ENCODE measurements around the gene CENPVL2. TPM values are rescaled to one million over a fixed set of nuclear protein-coding genes. Genes with fewer than 3 reads are reported as not detected.
"Not testable (repeated sequence)": the region's sequence is repeated elsewhere in the genome, so short reads cannot be mapped to it uniquely, and the experiment has no call there.

CENPVL2 gene
- not detected for total RNA-seq

DNA sequence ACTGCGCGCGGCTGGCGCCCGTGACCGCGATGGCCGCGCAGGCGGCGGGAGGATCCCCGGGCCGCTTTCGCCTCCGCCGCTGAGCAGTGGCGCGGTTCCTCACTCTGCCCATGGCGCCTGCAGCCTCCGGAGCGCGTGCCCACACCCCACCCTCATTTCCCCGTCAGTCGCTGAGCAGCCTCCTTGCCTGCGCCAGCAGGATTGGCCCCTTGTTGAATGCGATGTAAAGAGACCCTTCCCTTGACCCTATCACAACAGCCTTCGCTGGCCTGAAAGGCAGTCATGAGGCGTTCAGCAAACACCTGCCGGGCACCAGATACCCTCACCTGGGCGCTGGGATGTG is at the start of gene CENPVL2:
CENPVL2 (minus strand) TSS at position 112 of the 343 bp plus-strand sequence; CDS start at position 112, 0 bp downstream.
- H3K27ac ChIP-seq; intact Hi-C loops (cut with DNase I); DNase-seq (ENCODE audit: low spot score in 2 of 2); H3K9me3 ChIP-seq; H3K4me3 ChIP-seq; H3K27me3 ChIP-seq; H3K4me1 ChIP-seq; H3K36me3 ChIP-seq: not testable (repeated sequence)

DNA sequence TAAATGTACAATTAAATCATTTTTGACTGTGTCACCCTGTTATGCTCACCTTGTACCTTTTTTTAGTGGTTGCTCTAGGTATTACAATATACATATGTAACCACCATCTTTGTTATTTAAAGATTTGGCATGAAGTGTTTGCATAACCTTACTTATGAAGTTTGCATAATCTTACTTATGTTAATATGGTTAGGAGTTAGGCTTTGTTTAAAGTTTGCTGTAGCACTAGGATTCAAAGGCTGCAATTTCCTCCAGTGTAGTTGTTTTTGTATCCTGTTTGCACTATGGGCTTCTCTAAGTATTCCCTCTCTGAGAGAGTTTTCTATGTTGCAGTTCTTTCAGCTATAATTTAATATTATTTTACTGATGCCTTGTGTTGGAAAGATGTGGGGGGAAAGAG is 45.6 kb upstream of the CENPVL2 start:
- Histone ChIP-seq H3K27ac (no peak overlapping the region), H3K4me3 (no peak overlapping the region), H3K4me1 (no peaks in the 10 kb centered on the region), H3K9me3 (no peaks in the 10 kb centered on the region), H3K36me3 (no peaks in the 10 kb centered on the region), H3K27me3 (no peaks in the 10 kb centered on the region)
- TF ChIP-seq, protein P1, sequence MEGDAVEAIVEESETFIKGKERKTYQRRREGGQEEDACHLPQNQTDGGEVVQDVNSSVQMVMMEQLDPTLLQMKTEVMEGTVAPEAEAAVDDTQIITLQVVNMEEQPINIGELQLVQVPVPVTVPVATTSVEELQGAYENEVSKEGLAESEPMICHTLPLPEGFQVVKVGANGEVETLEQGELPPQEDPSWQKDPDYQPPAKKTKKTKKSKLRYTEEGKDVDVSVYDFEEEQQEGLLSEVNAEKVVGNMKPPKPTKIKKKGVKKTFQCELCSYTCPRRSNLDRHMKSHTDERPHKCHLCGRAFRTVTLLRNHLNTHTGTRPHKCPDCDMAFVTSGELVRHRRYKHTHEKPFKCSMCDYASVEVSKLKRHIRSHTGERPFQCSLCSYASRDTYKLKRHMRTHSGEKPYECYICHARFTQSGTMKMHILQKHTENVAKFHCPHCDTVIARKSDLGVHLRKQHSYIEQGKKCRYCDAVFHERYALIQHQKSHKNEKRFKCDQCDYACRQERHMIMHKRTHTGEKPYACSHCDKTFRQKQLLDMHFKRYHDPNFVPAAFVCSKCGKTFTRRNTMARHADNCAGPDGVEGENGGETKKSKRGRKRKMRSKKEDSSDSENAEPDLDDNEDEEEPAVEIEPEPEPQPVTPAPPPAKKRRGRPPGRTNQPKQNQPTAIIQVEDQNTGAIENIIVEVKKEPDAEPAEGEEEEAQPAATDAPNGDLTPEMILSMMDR (IDR thresholded peaks at IDR 0.05), result no peak
- DNase-seq (ENCODE audit: low spot score in 2 of 2), result no peak
- intact Hi-C loops (cut with DNase I), result no loop called here

DNA sequence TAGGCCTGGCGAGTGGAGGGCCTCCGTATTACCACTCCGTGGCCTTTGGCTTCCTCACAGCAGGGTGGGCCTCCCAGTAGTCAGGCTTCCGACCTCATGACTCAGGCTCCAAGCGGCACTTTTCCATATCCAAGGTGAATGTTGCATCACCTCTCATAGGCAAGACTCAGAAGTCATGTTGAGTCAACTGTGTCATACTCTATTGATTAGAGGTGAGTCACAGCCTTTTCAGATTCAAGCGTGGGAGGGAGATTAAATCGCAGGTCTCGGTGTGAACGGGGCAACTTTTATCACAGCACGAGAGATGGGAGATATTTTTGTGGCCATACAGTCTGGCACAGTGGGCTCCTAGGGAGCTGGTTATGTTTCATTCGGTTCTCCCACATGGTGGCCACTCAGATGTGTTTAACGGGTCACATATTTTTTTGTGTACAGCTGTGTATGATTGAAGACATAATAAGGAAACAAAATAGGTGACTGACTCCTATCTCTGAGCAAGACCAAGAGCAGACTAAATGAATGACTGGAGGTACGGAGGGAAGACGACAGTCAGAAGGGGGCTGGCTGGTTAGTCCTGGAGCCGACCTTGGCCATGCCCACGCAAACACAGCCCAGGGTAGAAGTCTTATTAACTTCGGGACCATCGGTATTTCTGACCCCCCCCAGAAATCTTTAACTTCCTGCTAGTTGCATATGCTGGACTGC is 30.5 kb upstream of the CENPVL2 start:
- H3K36me3 ChIP-seq; H3K4me3 ChIP-seq; H3K27ac ChIP-seq; H3K4me1 ChIP-seq; intact Hi-C loops (cut with DNase I); H3K27me3 ChIP-seq; H3K9me3 ChIP-seq; DNase-seq (ENCODE audit: low spot score in 2 of 2): not testable (repeated sequence)

DNA sequence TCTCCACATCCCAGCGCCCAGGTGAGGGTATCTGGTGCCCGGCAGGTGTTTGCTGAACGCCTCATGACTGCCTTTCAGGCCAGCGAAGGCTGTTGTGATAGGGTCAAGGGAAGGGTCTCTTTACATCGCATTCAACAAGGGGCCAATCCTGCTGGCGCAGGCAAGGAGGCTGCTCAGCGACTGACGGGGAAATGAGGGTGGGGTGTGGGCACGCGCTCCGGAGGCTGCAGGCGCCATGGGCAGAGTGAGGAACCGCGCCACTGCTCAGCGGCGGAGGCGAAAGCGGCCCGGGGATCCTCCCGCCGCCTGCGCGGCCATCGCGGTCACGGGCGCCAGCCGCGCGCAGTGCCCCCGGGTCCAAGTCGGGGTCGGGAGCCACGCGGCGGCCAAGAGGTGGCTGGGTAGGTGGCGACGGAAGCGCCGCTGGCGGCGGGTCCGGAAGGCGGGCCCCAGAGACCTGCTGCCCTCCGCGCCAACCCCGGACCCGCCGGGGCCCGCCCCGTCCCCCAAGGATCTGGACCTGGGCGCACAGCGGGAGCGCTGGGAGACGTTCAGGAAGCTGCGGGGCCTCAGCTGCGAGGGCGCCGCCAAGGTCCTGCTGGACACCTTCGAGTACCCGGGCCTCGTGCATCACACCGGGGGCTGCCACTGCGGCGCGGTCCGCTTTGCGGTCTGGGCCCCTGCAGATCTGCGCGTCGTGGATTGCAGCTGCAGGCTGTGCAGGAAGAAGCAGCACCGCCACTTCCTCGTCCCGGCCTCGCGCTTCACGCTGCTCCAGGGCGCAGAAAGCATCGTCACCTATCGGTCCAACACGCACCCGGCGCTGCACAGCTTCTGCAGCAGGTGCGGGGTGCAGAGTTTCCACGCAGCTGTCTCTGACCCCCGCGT is 27.9 kb upstream of the CENPVL2 start, which contains the start of gene CENPVL1:
CENPVL1 (plus strand) TSS at position 236 of the 888 bp plus-strand sequence; CDS start at position 236, 0 bp downstream.
- DNase-seq (ENCODE audit: low spot score in 2 of 2); H3K36me3 ChIP-seq; H3K4me1 ChIP-seq; intact Hi-C loops (cut with DNase I); H3K27me3 ChIP-seq; H3K9me3 ChIP-seq; H3K4me3 ChIP-seq; H3K27ac ChIP-seq: not testable (repeated sequence)

DNA sequence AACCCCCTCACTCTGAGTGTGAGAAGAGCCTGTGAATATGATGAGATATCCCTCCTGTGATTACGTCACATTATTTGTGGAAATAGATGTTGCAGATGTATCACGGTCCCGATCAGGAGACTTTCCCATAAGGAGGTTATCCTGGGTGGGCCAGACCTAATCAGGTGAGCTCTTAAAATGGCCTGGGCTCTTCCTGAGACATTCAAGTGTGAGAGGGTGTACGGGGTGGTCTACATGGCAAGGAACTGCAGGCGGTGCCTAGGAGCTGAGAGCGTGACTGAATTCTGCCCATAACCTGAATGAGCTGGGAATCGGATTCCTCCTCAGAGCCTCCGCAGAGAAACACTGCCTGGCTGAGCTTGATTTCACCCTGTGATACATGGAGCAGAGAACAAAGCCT is 14.8 kb upstream of the CENPVL2 start:
- H3K4me1 ChIP-seq, result no peaks in the 10 kb centered on the region
- H3K27me3 ChIP-seq, result no peaks in the 10 kb centered on the region
- TF ChIP-seq, protein P1 (IDR thresholded peaks at IDR 0.05), result no peak
- H3K9me3 ChIP-seq, result no peaks in the 10 kb centered on the region
- H3K27ac ChIP-seq, result no peak overlapping the region
- no peak for DNase-seq (ENCODE audit: low spot score in 2 of 2)
- intact Hi-C loops (cut with DNase I), result no loop called here
- H3K36me3 ChIP-seq, result no peaks in the 10 kb centered on the region
- H3K4me3 ChIP-seq, result no peak overlapping the region

DNA sequence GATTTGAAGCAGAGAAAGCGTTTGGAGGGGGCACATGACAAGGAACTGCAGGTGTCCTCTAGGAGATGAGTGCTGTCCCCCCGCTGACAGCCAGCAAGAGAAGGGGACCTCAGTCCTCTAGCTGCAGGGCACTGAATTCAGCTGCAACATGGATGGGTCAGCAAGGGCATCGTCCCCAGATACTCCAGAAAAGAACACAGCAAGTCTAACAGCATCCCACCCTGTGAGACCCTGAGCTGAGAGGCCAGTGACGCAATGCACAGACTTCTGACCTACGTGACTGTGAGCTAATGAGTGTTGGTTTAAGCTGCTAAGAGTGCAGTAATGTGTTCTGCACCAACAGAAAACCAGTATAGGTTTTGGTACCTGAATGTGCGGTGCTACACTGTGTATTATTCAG is 11.6 kb upstream of the CENPVL2 start:
- no peak for DNase-seq (ENCODE audit: low spot score in 2 of 2)
- H3K36me3 ChIP-seq, result no peaks in the 10 kb centered on the region
- H3K27me3 ChIP-seq, result no peaks in the 10 kb centered on the region
- intact Hi-C loops (cut with DNase I), result no loop called here
- no peaks in the 10 kb centered on the region for H3K4me1 ChIP-seq
- H3K9me3 ChIP-seq, result no peaks in the 10 kb centered on the region
- no peak overlapping the region for H3K4me3 ChIP-seq
- no peak overlapping the region for H3K27ac ChIP-seq
- TF ChIP-seq, protein P1 (IDR thresholded peaks at IDR 0.05), result no peak

DNA sequence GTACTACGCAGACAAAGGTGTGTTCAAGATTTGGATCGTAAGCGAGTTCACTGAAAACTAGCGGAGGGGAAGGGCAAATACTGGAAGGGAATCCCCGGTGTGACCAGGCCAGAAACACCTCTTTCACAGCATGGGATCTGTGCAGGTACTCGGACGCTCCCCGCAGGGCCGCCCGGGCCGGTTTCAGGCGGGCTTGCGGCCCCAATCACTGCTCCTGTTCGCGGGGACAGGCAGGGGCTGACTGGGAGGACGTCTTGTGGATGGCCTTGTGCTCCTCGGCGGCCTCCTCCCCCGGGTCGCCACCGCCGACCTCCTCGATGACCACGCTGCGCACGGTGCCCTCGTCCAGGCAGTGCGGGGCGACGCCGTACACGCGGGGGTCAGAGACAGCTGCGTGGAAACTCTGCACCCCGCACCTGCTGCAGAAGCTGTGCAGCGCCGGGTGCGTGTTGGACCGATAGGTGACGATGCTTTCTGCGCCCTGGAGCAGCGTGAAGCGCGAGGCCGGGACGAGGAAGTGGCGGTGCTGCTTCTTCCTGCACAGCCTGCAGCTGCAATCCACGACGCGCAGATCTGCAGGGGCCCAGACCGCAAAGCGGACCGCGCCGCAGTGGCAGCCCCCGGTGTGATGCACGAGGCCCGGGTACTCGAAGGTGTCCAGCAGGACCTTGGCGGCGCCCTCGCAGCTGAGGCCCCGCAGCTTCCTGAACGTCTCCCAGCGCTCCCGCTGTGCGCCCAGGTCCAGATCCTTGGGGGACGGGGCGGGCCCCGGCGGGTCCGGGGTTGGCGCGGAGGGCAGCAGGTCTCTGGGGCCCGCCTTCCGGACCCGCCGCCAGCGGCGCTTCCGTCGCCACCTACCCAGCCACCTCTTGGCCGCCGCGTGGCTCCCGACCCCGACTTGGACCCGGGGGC is 567 bp downstream of the CENPVL2 start:
- H3K27me3 ChIP-seq; H3K36me3 ChIP-seq; H3K4me1 ChIP-seq; H3K9me3 ChIP-seq; H3K27ac ChIP-seq; H3K4me3 ChIP-seq; intact Hi-C loops (cut with DNase I); DNase-seq (ENCODE audit: low spot score in 2 of 2): not testable (repeated sequence)

DNA sequence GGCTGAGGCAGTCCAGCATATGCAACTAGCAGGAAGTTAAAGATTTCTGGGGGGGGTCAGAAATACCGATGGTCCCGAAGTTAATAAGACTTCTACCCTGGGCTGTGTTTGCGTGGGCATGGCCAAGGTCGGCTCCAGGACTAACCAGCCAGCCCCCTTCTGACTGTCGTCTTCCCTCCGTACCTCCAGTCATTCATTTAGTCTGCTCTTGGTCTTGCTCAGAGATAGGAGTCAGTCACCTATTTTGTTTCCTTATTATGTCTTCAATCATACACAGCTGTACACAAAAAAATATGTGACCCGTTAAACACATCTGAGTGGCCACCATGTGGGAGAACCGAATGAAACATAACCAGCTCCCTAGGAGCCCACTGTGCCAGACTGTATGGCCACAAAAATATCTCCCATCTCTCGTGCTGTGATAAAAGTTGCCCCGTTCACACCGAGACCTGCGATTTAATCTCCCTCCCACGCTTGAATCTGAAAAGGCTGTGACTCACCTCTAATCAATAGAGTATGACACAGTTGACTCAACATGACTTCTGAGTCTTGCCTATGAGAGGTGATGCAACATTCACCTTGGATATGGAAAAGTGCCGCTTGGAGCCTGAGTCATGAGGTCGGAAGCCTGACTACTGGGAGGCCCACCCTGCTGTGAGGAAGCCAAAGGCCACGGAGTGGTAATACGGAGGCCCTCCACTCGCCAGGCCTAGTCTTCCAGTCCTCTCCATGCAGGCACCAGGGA is 2.8 kb downstream of the CENPVL2 start:
- H3K4me3 ChIP-seq; DNase-seq (ENCODE audit: low spot score in 2 of 2); H3K27me3 ChIP-seq; H3K4me1 ChIP-seq; intact Hi-C loops (cut with DNase I); H3K36me3 ChIP-seq; H3K27ac ChIP-seq; H3K9me3 ChIP-seq: not testable (repeated sequence)

All from ascending aorta (tissue), 2 donors.